ENCODE data around the gene NRP2.

- TF ChIP-seq CTCF (IDR thresholded peaks at IDR 0.05): no peak
- no peak for TF ChIP-seq POLR2A (IDR thresholded peaks at IDR 0.05)
- no peak for TF ChIP-seq EP300 (IDR thresholded peaks at IDR 0.05)
Measured at GRCh38 chr2:205754285-205754923, 72.1 kb downstream of the NRP2 start.

Data from ovary (tissue), 3 donors.